PFSK-1 (cell line): Measurements from ENCODE around the gene ERICH6B.

ENCODE experiments used
- FOXP2 ChIP-seq: optimal IDR thresholded peaks from 2 replicates; pipeline ENCODE3; 2011; ENCODE audit warnings: borderline replicate concordance, control low read depth, inconsistent platforms; ENCODE audit not compliant: insufficient read depth; ENCODE audit errors: extremely low read length, extremely low read depth
- POLR2AphosphoS5 ChIP-seq: IDR thresholded peaks from 2 replicates; pipeline ENCODE4 v1.6.1; 2012; ENCODE audit warnings: low read depth, mild to moderate bottlenecking, control low read depth, low read length, moderate library complexity
- SIN3A ChIP-seq: IDR thresholded peaks from 2 replicates; pipeline ENCODE4 v1.6.1; 2012; ENCODE audit warnings: mild to moderate bottlenecking, low read length, moderate library complexity, borderline replicate concordance; ENCODE audit not compliant: insufficient read depth
- TAF1 ChIP-seq: IDR thresholded peaks from 2 replicates; pipeline ENCODE4 v1.6.1; 2012; ENCODE audit warnings: low read length, control low read depth, borderline replicate concordance; ENCODE audit not compliant: insufficient read depth
- TF ChIP-seq, protein P1 (sequence below), 2 experiments: IDR thresholded peaks; 2 replicates each; pipeline versions ENCODE4 v1.6.1 to v1.8.0; 2011 to 2012; ENCODE audit warnings: low read depth in 2 of 2, low read length in 2 of 2, control low read depth in 1 of 2, inconsistent platforms in 1 of 2, mild to moderate bottlenecking in 1 of 2, moderate library complexity in 1 of 2; ENCODE audit not compliant: insufficient read depth in 1 of 2

Gene ERICH6B

DNA sequence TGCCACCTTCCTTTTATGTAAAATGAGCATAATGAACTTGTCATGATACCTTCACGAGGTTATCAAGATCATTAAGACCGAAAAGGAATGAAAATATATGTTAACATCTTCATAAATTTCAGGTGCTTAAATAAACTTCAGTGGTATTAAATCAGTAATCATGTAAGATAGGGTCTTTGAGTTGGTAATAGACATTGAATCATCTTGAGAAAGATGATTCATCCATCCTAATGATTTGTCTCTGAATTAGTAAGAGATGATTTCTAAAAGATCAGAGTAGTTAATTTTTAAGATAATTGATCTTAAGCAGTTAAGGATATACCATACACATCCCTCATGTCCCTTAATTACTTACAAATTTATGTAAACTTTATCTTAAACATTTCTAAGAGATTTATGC is 98.8 kb downstream of the ERICH6B start:
- TF ChIP-seq, protein P1, sequence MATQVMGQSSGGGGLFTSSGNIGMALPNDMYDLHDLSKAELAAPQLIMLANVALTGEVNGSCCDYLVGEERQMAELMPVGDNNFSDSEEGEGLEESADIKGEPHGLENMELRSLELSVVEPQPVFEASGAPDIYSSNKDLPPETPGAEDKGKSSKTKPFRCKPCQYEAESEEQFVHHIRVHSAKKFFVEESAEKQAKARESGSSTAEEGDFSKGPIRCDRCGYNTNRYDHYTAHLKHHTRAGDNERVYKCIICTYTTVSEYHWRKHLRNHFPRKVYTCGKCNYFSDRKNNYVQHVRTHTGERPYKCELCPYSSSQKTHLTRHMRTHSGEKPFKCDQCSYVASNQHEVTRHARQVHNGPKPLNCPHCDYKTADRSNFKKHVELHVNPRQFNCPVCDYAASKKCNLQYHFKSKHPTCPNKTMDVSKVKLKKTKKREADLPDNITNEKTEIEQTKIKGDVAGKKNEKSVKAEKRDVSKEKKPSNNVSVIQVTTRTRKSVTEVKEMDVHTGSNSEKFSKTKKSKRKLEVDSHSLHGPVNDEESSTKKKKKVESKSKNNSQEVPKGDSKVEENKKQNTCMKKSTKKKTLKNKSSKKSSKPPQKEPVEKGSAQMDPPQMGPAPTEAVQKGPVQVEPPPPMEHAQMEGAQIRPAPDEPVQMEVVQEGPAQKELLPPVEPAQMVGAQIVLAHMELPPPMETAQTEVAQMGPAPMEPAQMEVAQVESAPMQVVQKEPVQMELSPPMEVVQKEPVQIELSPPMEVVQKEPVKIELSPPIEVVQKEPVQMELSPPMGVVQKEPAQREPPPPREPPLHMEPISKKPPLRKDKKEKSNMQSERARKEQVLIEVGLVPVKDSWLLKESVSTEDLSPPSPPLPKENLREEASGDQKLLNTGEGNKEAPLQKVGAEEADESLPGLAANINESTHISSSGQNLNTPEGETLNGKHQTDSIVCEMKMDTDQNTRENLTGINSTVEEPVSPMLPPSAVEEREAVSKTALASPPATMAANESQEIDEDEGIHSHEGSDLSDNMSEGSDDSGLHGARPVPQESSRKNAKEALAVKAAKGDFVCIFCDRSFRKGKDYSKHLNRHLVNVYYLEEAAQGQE (IDR thresholded peaks at IDR 0.05; ENCODE audit: insufficient read depth in 1 of 2, low read depth in 2 of 2, low read length in 2 of 2) = no peak
- TF ChIP-seq SIN3A (no peak), POLR2AphosphoS5 (no peak), TAF1 (no peak)

DNA sequence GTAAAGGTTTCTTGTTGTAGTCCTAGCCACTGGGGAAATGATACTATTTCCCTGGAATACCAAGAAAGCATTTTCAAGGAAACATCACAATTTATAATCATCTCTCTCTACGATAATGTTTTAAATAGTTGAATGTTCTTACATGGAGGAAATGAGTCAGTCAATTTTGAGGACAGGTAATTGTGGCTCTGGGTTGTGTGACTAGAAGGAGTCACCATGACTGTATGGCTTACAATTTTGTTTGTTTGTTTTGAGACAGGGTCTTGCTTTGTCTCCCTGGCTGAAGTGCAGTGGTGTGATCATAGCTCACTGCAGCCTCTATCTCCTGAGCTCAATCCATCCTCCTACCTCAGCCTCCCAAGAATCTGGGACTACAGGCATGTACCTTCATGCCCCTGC is 103.4 kb downstream of the ERICH6B start:
- no peak for TF ChIP-seq SIN3A
- no peak for TF ChIP-seq POLR2AphosphoS5
- TF ChIP-seq, protein P1 (IDR thresholded peaks at IDR 0.05; ENCODE audit: insufficient read depth in 1 of 2, low read depth in 2 of 2, low read length in 2 of 2) = no peak
- TF ChIP-seq FOXP2 = no peak
- no peak for TF ChIP-seq TAF1

DNA sequence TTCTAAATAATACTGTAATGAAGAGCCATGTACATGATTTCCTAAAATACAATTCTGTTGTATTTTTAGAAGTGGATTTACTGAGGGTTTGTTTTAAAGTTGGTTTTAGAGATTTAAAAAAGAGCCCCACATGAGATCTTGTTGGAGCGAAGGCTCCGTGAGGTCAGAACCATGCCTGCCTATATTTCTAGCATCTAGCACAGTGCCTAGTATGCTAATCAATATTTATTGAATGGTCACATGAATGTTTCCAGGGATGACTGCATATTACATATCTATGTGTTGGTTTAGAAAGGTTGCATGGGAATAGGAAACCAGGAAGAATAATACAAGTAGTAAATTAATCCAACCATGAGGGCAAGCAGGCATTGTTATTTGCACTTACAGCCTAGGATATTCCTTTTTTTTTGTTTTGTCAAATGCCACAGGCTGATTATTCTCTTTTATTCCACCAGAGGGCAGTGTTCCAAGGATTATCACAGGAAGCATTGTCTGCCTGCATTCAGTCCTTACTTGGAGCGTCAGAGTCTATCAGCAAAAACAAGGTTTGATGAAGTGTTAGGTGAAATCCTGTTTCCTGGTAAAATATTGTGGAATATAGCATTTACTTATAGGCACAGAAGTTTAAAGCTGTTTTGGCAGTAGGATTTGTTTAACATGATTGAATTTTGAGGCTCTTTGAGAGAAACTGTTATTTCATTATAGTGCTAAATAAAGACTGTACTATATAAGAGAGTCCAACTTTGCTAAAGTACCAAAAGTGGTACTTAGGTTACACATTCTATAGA is 104.0 kb downstream of the ERICH6B start:
- no peak for TF ChIP-seq SIN3A
- no peak for TF ChIP-seq POLR2AphosphoS5
- TF ChIP-seq TAF1 = no peak
- TF ChIP-seq, protein P1 (IDR thresholded peaks at IDR 0.05; ENCODE audit: insufficient read depth in 1 of 2, low read depth in 2 of 2, low read length in 2 of 2) = no peak
- TF ChIP-seq FOXP2 = no peak

DNA sequence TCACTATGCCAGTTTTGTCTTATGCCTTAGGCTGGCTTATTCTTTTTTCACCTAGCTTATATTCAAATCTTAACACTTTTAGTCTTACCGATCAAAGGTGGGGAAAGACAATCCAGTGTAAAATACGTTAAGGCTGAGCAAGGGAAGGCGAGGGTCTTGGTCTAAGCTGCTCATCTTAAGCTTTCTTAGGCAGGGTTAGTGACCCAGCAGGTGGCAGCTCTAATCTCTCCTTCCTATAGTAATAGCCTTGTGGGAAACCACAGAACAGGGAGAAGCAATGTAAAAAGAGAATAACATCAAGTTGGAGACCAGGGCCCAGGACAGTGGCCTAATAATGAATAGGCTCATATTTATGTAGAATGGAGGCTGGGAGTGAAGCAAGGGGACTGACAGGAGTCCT is 104.9 kb downstream of the ERICH6B start:
- TF ChIP-seq, protein P1 (IDR thresholded peaks at IDR 0.05; ENCODE audit: insufficient read depth in 1 of 2, low read depth in 2 of 2, low read length in 2 of 2) = no peak
- TF ChIP-seq TAF1 (no peak), SIN3A (no peak), POLR2AphosphoS5 (no peak), FOXP2 (no peak)
